Measurements from ENCODE around the gene CD81. TPM values are rescaled to one million over a fixed set of nuclear protein-coding genes. Genes with fewer than 3 reads are reported as not detected.

CD81 gene
- total RNA-seq, 3 donors from 2014 or later, result 311 to 770 (median 330) TPM

- Histone ChIP-seq H3K4me1 (no peaks in the 10 kb centered on the region), H3K27me3 (no peaks in the 10 kb centered on the region), H3K9me3 (no peaks in the 10 kb centered on the region), H3K36me3 (no peaks in the 10 kb centered on the region), H3K27ac (no peak overlapping the region), H3K4me3 (no peak overlapping the region)
- DNase-seq (ENCODE audit: low spot score in 2 of 2), result no peak
- TF ChIP-seq POLR2AphosphoS5 (IDR thresholded peaks at IDR 0.05) (no peak), CTCF (IDR thresholded peaks at IDR 0.05) (no peak), POLR2A (IDR thresholded peaks at IDR 0.05) (no peak)
- intact Hi-C loops (cut with DNase I; ENCODE audit: low total_unique reads), result loop anchor here (2.0 to 5.0 kb wide), 2 partner anchors 58 to 223 kb away; no protein-coding TSS in a partner anchor
These were observed 33.5 kb downstream of the CD81 start for GRCh38 chr11:2410616-2411015.

- TF ChIP-seq POLR2AphosphoS5 (IDR thresholded peaks at IDR 0.05) (no peak), CTCF (IDR thresholded peaks at IDR 0.05) (no peak), POLR2A (IDR thresholded peaks at IDR 0.05) (no peak)
- no peaks in the 10 kb centered on the region for H3K36me3 ChIP-seq
- H3K4me1 ChIP-seq, result no peaks in the 10 kb centered on the region
- H3K9me3 ChIP-seq, result no peaks in the 10 kb centered on the region
- no peak overlapping the region for H3K4me3 ChIP-seq
- H3K27ac ChIP-seq, result no peak overlapping the region
- DNase-seq (ENCODE audit: low spot score in 2 of 2), result no peak
- H3K27me3 ChIP-seq, result no peaks in the 10 kb centered on the region
- intact Hi-C loops (cut with DNase I; ENCODE audit: low total_unique reads), result loop anchor here (2.0 to 5.0 kb wide), 2 partner anchors 57 to 224 kb away; no protein-coding TSS in a partner anchor
These were observed 34.6 kb downstream of the CD81 start for GRCh38 chr11:2411446-2412305.

DNA sequence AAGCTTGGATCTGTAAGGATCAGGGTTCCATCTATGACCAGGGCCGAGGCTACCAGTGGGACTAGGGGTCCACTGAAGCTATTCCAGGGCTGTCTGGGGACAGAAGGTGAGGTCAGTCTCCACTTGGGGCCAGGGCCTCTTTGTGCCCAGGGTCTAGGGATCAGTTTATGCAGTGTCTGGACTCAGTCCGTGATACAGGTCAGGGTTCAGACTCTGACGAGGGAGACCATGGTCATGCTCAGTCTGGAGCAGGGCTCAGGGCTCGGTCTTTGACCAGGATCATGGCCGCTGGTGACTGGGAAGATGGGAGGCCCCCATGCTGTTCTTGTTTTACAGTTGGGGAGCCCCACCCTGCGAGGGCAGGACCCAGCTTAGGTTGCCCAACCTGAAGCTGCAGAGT is 35.2 kb downstream of the CD81 start:
- TF ChIP-seq CTCF (IDR thresholded peaks at IDR 0.05) (no peak), POLR2AphosphoS5 (IDR thresholded peaks at IDR 0.05) (no peak), POLR2A (IDR thresholded peaks at IDR 0.05) (no peak)
- intact Hi-C loops (cut with DNase I; ENCODE audit: low total_unique reads), result loop anchor here (5.0 kb wide), 1 partner anchor 225 kb away; no protein-coding TSS in a partner anchor
- no peak overlapping the region for H3K27ac ChIP-seq

DNA sequence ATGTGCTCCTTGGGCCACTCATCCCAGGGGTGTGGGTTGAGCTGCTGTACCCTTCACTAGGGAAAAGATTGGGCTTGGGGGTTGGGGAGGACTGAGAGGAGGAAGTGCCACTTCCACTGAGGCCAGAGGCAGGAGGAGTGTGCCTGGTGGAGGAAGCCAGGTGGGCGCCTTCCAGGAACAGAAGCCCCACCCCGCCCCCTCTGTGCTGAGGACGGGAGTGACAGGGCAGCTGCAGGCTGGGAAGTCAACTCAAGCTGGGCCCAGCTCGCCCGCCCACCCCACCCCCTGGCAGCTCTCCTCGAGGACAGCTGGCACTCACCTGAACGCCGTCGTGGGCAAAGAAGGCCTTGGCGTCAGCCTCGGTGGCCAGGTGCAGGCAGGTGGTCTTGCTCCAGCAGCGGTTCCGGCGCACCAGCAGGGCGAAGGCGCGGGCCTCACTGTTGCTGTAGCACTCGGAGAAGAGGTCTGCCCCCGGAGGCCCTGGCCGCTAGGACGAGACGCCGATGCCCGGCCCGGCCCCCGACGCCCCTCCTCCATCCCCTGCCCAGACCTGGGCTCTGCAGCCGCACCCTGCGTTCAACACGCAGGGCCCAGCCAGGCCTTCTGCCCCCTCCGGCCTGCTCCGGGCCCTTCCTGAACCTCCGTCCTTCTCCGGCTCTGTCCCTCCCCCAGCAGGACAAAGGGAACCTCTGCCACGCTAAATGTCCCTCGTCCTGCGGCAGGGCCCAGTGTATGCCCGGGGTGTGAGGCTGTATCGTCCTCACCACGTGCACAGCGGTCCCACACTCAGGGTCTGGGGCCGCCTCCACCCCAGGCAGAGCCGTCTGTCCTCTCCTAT is 36.9 kb downstream of the CD81 start:
- DNase-seq (ENCODE audit: low spot score in 2 of 2), result no peak
- no peaks in the 10 kb centered on the region for H3K9me3 ChIP-seq

More for the DNA sequence above, 35.2 kb downstream of the CD81 start:
- no peak for DNase-seq (ENCODE audit: low spot score in 2 of 2)
- no peaks in the 10 kb centered on the region for H3K36me3 ChIP-seq
- H3K9me3 ChIP-seq, result no peaks in the 10 kb centered on the region
- H3K27me3 ChIP-seq, result no peaks in the 10 kb centered on the region
- no peak overlapping the region for H3K4me3 ChIP-seq
- H3K4me1 ChIP-seq, result no peaks in the 10 kb centered on the region

More for the DNA sequence above, 36.9 kb downstream of the CD81 start:
- no peaks in the 10 kb centered on the region for H3K36me3 ChIP-seq
- no peak overlapping the region for H3K27ac ChIP-seq
- intact Hi-C loops (cut with DNase I; ENCODE audit: low total_unique reads), result loop anchor here (5.0 kb wide), 1 partner anchor 227 kb away; no protein-coding TSS in a partner anchor
- no peak overlapping the region for H3K4me3 ChIP-seq
- no peaks in the 10 kb centered on the region for H3K27me3 ChIP-seq
- no peaks in the 10 kb centered on the region for H3K4me1 ChIP-seq
- TF ChIP-seq CTCF (IDR thresholded peaks at IDR 0.05), result no peak
- no peak for TF ChIP-seq POLR2A (IDR thresholded peaks at IDR 0.05)
- TF ChIP-seq POLR2AphosphoS5 (IDR thresholded peaks at IDR 0.05), result no peak
